Ishikawa (cell line): Measurements from ENCODE around the gene CD63.

ENCODE experiments used
- CEBPB ChIP-seq: IDR thresholded peaks from 2 replicates; pipeline ENCODE4 v1.6.1; 2012
- CREB1 ChIP-seq: IDR thresholded peaks from 2 replicates; pipeline ENCODE4 v1.6.1; 2012; ENCODE audit warnings: low read depth
- EGR1 ChIP-seq: IDR thresholded peaks from 2 replicates; pipeline ENCODE4 v1.6.1; 2012
- EP300 ChIP-seq: IDR thresholded peaks from 2 replicates; pipeline ENCODE4 v1.6.1; 2012; ENCODE audit warnings: borderline replicate concordance
- FOXM1 ChIP-seq: IDR thresholded peaks from 2 replicates; pipeline ENCODE4 v1.6.1; 2012; ENCODE audit warnings: low read depth, borderline replicate concordance
- NFIC ChIP-seq: IDR thresholded peaks from 2 replicates; pipeline ENCODE4 v1.6.1; 2012
- RAD21 ChIP-seq: IDR thresholded peaks from 2 replicates; pipeline ENCODE4 v1.6.1; 2012; ENCODE audit warnings: low read depth
- TAF1 ChIP-seq: IDR thresholded peaks from 2 replicates; pipeline ENCODE4 v1.6.1; 2012; ENCODE audit warnings: low read depth, mild to moderate bottlenecking
- TCF12 ChIP-seq: IDR thresholded peaks from 2 replicates; pipeline ENCODE4 v1.6.1; 2012; ENCODE audit warnings: low read depth
- TEAD4 ChIP-seq: IDR thresholded peaks from 2 replicates; pipeline ENCODE4 v1.6.1; 2012
- YY1 ChIP-seq: IDR thresholded peaks from 2 replicates; pipeline ENCODE4 v1.6.1; 2012; ENCODE audit warnings: low read depth
- ZBTB7A ChIP-seq: IDR thresholded peaks from 2 replicates; pipeline ENCODE4 v1.6.1; 2012; ENCODE audit warnings: low read depth
- TF ChIP-seq, protein P1 (sequence below): IDR thresholded peaks from 2 replicates; pipeline ENCODE4 v1.6.1; 2012
- TF ChIP-seq, protein P2 (sequence below): IDR thresholded peaks from 2 replicates; pipeline ENCODE4 v1.6.1; 2012; ENCODE audit warnings: low read depth, mild to moderate bottlenecking
- TF ChIP-seq, protein P3 (sequence below): IDR thresholded peaks from 2 replicates; pipeline ENCODE4 v1.6.1; 2012

CD63 gene

GRCh38 chr12:55728939-55729818 is at the start of gene CD63:
Gene CD63 (minus strand): TSS chr12:55729009. CDS start chr12:55728341, 668 bp downstream.
- TF ChIP-seq, protein P1, sequence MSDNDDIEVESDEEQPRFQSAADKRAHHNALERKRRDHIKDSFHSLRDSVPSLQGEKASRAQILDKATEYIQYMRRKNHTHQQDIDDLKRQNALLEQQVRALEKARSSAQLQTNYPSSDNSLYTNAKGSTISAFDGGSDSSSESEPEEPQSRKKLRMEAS: peak; percentile 91
- no peak; the same call in 1 of the 2 replicates for TF ChIP-seq TAF1
- TF ChIP-seq TEAD4: peak; percentile 42; the same call in 1 of the 2 replicates
- peak; percentile 52; the same call in 1 of the 2 replicates for TF ChIP-seq EP300
- peak; percentile 98 for TF ChIP-seq ZBTB7A
- TF ChIP-seq NFIC: peak; percentile 53; the same call in 1 of the 2 replicates
- TF ChIP-seq, protein P2, sequence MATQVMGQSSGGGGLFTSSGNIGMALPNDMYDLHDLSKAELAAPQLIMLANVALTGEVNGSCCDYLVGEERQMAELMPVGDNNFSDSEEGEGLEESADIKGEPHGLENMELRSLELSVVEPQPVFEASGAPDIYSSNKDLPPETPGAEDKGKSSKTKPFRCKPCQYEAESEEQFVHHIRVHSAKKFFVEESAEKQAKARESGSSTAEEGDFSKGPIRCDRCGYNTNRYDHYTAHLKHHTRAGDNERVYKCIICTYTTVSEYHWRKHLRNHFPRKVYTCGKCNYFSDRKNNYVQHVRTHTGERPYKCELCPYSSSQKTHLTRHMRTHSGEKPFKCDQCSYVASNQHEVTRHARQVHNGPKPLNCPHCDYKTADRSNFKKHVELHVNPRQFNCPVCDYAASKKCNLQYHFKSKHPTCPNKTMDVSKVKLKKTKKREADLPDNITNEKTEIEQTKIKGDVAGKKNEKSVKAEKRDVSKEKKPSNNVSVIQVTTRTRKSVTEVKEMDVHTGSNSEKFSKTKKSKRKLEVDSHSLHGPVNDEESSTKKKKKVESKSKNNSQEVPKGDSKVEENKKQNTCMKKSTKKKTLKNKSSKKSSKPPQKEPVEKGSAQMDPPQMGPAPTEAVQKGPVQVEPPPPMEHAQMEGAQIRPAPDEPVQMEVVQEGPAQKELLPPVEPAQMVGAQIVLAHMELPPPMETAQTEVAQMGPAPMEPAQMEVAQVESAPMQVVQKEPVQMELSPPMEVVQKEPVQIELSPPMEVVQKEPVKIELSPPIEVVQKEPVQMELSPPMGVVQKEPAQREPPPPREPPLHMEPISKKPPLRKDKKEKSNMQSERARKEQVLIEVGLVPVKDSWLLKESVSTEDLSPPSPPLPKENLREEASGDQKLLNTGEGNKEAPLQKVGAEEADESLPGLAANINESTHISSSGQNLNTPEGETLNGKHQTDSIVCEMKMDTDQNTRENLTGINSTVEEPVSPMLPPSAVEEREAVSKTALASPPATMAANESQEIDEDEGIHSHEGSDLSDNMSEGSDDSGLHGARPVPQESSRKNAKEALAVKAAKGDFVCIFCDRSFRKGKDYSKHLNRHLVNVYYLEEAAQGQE: no peak
- TF ChIP-seq CREB1: peak; percentile 63
- TF ChIP-seq TCF12: peak; percentile 85; the same call in 1 of the 2 replicates
- TF ChIP-seq CEBPB: peak; percentile 28; the same call in 1 of the 2 replicates
- TF ChIP-seq EGR1: peak; percentile 97
- TF ChIP-seq FOXM1: no peak
- TF ChIP-seq RAD21: no peak
- TF ChIP-seq, protein P3, sequence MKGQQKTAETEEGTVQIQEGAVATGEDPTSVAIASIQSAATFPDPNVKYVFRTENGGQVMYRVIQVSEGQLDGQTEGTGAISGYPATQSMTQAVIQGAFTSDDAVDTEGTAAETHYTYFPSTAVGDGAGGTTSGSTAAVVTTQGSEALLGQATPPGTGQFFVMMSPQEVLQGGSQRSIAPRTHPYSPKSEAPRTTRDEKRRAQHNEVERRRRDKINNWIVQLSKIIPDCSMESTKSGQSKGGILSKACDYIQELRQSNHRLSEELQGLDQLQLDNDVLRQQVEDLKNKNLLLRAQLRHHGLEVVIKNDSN: peak; percentile 94
- peak; percentile 14; the same call in 1 of the 2 replicates for TF ChIP-seq YY1

- TF ChIP-seq TAF1 (no peak), TCF12 (no peak), CREB1 (no peak), NFIC (no peak), ZBTB7A (no peak), TEAD4 (no peak), EP300 (no peak)
- TF ChIP-seq, protein P1: no peak
- TF ChIP-seq, protein P3: no peak
Measured at GRCh38 chr12:55777856-55778255, 49.0 kb upstream of the CD63 start.

- TF ChIP-seq TAF1 (no peak), EGR1 (no peak), YY1 (no peak)
- TF ChIP-seq, protein P1: no peak
- TF ChIP-seq, protein P2: no peak
Measured at GRCh38 chr12:55771736-55772135, 42.9 kb upstream of the CD63 start.

GRCh38 chr12:55767156-55767555 is 38.3 kb upstream of the CD63 start:
- TF ChIP-seq EGR1 (no peak), TAF1 (no peak), TEAD4 (no peak)
- TF ChIP-seq, protein P2: no peak
